Psoas muscle (tissue), 8 donors: ENCODE results near the gene PLEK2. TPM values are rescaled to one million over a fixed set of nuclear protein-coding genes. Genes with fewer than 3 reads are reported as not detected.
"Not testable (repeated sequence)": the region's sequence is repeated elsewhere in the genome, so short reads cannot be mapped to it uniquely, and the experiment has no call there.

Experiments used
- ATAC-seq, 4 donors: fragments of 200-7000 bp; cut with Tn5 transposase; one replicate each; pipeline ENCODE4 v1.9.1; 2020; ENCODE audit warnings: moderate library complexity in 3 of 4, mild to moderate bottlenecking in 2 of 4
- DNase-seq, 2 donors: peaks; one replicate each; pipeline ENCODE4 v3.0.0-alpha.2; 2020
- H3K27ac ChIP-seq: fragments of 200-600 bp; one replicate; pipeline ENCODE4 v1.8.0; 2022
- H3K27me3 ChIP-seq, 3 donors: fragments of 200-600 bp in 1 of 3; one replicate each; pipeline versions ENCODE4 v1.6.1 to v1.8.0; 2013 to 2022; ENCODE audit warnings: low read length in 2 of 3, mild to moderate bottlenecking in 2 of 3, moderate library complexity in 1 of 3; ENCODE audit not compliant: insufficient read depth in 3 of 3
- H3K36me3 ChIP-seq, 2 donors: fragments of 200-600 bp in 1 of 2; one replicate each; pipeline versions ENCODE4 v1.6.1 to v1.8.0; 2013 to 2022; ENCODE audit warnings: low read depth in 1 of 2, mild to moderate bottlenecking in 1 of 2, moderate library complexity in 1 of 2; ENCODE audit not compliant: insufficient read depth in 1 of 2
- H3K4me1 ChIP-seq: fragments of 200-600 bp; one replicate; pipeline ENCODE4 v1.8.0; 2022
- H3K4me3 ChIP-seq: fragments of 200-600 bp; one replicate; pipeline ENCODE4 v1.8.0; 2022; ENCODE audit warnings: mild to moderate bottlenecking
- H3K9me3 ChIP-seq: fragments of 200-600 bp; one replicate; pipeline ENCODE4 v1.8.0; 2022
- WGBS, 3 donors: extraction: QIAGEN DNeasy Blood & Tissue Kit; methylation state at CpG; one replicate each; pipeline versions ENCODE4 v1.1.6 to v1.1.7; 2013; 5-methylcytosine and 5-hydroxymethylcytosine counted together
- intact Hi-C, 2 donors: fragments of 100-400 bp; cut with DNase I; formaldehyde crosslinking; loops; one replicate each; pipeline versions ENCODE4 v1.11.0 to v1.14.2; 2022
- polyA plus RNA-seq, 3 donors: library from polyadenylated mRNA; stranded (reverse); fragments of 200-250 nt; gene quantifications; one replicate each; pipeline ENCODE4 v1.2.3, GENCODE V29; 2013
- total RNA-seq, 4 donors: library from RNA; stranded (reverse); fragmentation: NEBNext Ultra II Directional in 2 of 4; extraction: Animal tissue kit (Norgen Biotek cat#: 25700) in 2 of 4; gene quantifications; one replicate each; pipeline versions ENCODE4 v1.2.1 to v1.2.4, GENCODE V29; 2021 to 2023
- TF ChIP-seq, protein P1 (sequence below): fragments of 200-600 bp; IDR thresholded peaks from one replicate; pipeline ENCODE4 v1.8.0; 2022; ENCODE audit warnings: antibody characterized with exemption
- donor health status: healthy with polysubstance abuse.
- donor health status: DM: no; HTN: no; CAD: no; lungs with moderate emphysema.
- donor health status: Bipolar disorder and iron deficiency.
- donor health status: healthy.
- donor health status: DM: yes; HTN: yes; CAD: no.
- donor health status: DM: no; HTN: no; CAD: no.
- donor health status: DM: no; HTN: no; CAD: no.
- donor health status: DM: yes; HTN: yes; CAD: no.

Gene PLEK2
- total and polyA plus RNA-seq, 7 donors, result 0.05 to 2.1 (median 0.68) TPM; not detected in 3

DNA sequence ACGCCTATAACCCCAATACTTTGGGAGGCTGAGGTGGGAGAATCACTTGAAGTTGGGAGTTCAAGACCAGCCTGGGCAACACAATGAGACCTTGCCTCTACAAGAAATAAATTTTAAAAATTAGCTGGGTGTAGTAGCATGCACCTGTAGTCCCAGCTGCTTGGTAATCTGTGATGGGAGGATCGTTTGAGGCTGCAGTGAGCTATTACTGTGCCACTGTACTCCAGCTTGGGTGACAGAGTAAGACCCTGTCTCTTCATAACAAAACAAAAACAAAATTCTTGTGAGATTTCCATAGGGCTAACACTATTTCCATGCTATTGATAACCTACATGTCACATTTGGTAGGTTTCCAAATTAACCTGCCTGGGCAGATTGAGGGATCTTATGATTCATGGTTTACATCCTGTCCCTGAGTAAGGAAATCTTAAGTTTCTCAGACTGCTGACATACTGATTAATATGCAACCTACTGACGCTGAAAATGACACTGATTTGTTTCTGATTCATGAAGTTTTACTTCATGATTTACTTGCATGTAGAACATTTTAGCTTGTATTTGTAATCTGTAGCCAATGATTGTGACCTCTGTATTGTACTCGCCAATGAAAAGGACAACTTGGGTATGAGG is 68.2 kb downstream of the PLEK2 start:
- 88 to 90% (median 90%) methylated on average over 4 of the region's 4 CpGs for WGBS, 3 donors
- ATAC-seq (no peak), DNase-seq (no peak)
- Histone ChIP-seq H3K9me3 (no peaks in the 10 kb centered on the region), H3K4me3 (no peak overlapping the region), H3K4me1 (no peaks in the 10 kb centered on the region), H3K36me3 (peaks cover 0 to 92% of the 10 kb centered on the region in 2 donors), H3K27me3 (no peaks in the 10 kb centered on the region), H3K27ac (no peak overlapping the region)
- TF ChIP-seq, protein P1, sequence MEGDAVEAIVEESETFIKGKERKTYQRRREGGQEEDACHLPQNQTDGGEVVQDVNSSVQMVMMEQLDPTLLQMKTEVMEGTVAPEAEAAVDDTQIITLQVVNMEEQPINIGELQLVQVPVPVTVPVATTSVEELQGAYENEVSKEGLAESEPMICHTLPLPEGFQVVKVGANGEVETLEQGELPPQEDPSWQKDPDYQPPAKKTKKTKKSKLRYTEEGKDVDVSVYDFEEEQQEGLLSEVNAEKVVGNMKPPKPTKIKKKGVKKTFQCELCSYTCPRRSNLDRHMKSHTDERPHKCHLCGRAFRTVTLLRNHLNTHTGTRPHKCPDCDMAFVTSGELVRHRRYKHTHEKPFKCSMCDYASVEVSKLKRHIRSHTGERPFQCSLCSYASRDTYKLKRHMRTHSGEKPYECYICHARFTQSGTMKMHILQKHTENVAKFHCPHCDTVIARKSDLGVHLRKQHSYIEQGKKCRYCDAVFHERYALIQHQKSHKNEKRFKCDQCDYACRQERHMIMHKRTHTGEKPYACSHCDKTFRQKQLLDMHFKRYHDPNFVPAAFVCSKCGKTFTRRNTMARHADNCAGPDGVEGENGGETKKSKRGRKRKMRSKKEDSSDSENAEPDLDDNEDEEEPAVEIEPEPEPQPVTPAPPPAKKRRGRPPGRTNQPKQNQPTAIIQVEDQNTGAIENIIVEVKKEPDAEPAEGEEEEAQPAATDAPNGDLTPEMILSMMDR, result no peak
- intact Hi-C loops, result no loop called here

GRCh38 chr14:67341231-67341630 is 70.7 kb downstream of the PLEK2 start:
- H3K9me3 ChIP-seq, intact Hi-C loops, H3K4me3 ChIP-seq, H3K27me3 ChIP-seq, H3K4me1 ChIP-seq, DNase-seq, H3K27ac ChIP-seq, ATAC-seq: not testable (repeated sequence)
- WGBS, 3 donors, result 96 to 100% (median 99%) methylated on average over 4 to 31 of the region's 31 CpGs
- H3K36me3 ChIP-seq, result peaks cover 4 to 92% of the 10 kb centered on the region in 2 donors

Other genes with a start within 250 kb of the PLEK2 start
- gene GARIN2, start 222.7 kb downstream of the PLEK2 start, total RNA-seq, result not detected
- not detected for gene GARIN2, start 222.7 kb downstream of the PLEK2 start, polyA plus RNA-seq
- 10 to 100 TPM; 12.0 to 22.7 (median 17.1) TPM for gene PALS1, start 170.7 kb downstream of the PLEK2 start, total RNA-seq
- 10 to 100 TPM in 1 of 3 donors, 1 to 10 TPM in 2; 5.9 to 22.7 (median 8.8) TPM for gene PALS1, start 170.7 kb downstream of the PLEK2 start, polyA plus RNA-seq
- 10 to 100 TPM; 54.1 to 76.4 (median 66.5) TPM for gene ATP6V1D, start 52.4 kb downstream of the PLEK2 start, total RNA-seq
- gene ATP6V1D, start 52.4 kb downstream of the PLEK2 start, polyA plus RNA-seq, result 100 to 1,000 TPM in 1 of 3 donors, 10 to 100 TPM in 2; 58.6 to 133 (median 81.3) TPM
- gene EIF2S1, start 51.8 kb downstream of the PLEK2 start, total RNA-seq, result 100 to 1,000 TPM in 3 of 4 donors, 10 to 100 TPM in 1; 89.7 to 144 (median 125) TPM
- 100 to 1,000 TPM; 112 to 299 (median 286) TPM for gene EIF2S1, start 51.8 kb downstream of the PLEK2 start, polyA plus RNA-seq
- gene TMEM229B, start 76.6 kb upstream of the PLEK2 start, total RNA-seq, result 1 to 10 TPM in 1 of 4 donors, under 1 TPM in 3; 0.46 to 1.2 (median 0.72) TPM
- gene TMEM229B, start 76.6 kb upstream of the PLEK2 start, polyA plus RNA-seq, result under 1 TPM; 0.14 to 0.52 (median 0.48) TPM
- 1 to 10 TPM; 1.1 to 4.5 (median 2.5) TPM for gene PLEKHH1, start 121.1 kb upstream of the PLEK2 start, total RNA-seq
- gene PLEKHH1, start 121.1 kb upstream of the PLEK2 start, polyA plus RNA-seq, result 1 to 10 TPM; 1.4 to 3.4 (median 2.5) TPM
- gene PIGH, start 188.1 kb upstream of the PLEK2 start, total RNA-seq, result 10 to 100 TPM; 12.3 to 25.2 (median 18.0) TPM
- 10 to 100 TPM; 32.3 to 50.6 (median 45.1) TPM for gene PIGH, start 188.1 kb upstream of the PLEK2 start, polyA plus RNA-seq
- 10 to 100 TPM in 2 of 4 donors, 1 to 10 TPM in 2; 1.3 to 19.3 (median 8.0) TPM for gene ARG2, start 207.8 kb upstream of the PLEK2 start, total RNA-seq
- 100 to 1,000 TPM in 1 of 3 donors, 10 to 100 TPM in 1, 1 to 10 TPM in 1; 9.2 to 133 (median 32.6) TPM for gene ARG2, start 207.8 kb upstream of the PLEK2 start, polyA plus RNA-seq